Stimulated activated CD4-positive, alpha-beta T cell treated with anti-CD3 and anti-CD28 coated beads, Interleukin-4, amount 100 ng/mL, for 1 hour (primary cell): ENCODE results near the gene UBL3.

Experiments
- DNase-seq: peaks from one replicate; pipeline ENCODE4 v3.0.0-alpha.2; 2020

The UBL3 gene

DNA sequence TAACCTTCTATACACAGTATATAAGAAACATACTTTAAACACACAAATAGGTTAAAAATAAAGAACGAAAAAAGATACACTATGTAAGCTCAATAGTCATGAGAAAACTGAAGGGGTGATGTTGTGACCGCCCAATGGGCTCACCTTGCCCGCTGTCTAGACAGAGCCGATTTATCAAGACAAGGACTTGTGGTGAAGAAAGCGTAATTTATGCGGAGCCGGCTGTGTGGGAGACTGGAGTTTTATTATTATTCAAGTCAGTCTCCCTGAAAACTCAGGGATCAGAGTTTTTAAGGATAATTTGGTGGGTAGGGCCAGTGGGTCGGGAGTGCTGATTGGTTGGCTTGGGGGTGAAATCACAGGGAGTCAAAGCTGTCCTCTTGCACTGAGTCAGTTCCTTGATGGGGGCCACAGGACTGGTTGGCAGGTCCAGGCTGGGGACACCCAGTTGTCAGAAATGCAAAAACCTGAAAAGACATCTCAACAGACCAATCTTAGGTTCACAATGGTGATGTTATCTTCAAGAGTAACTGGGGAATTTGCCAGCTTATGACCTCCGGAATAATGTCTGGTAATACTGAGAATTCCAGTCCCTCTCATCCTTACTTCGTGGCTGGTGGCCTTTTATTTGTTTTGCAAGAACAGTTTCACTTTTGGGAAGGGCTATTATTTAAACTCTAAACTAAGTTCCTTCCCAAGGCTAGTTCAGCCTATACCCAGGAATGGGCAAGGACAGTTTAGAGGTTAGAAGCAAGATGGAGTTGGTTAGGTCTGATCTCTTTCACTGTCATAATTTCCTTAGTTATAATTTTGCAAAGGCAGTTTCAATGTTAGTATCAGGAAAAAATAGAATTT lies 96.6 kb downstream of the UBL3 start:
- DNase-seq: no peak

DNA sequence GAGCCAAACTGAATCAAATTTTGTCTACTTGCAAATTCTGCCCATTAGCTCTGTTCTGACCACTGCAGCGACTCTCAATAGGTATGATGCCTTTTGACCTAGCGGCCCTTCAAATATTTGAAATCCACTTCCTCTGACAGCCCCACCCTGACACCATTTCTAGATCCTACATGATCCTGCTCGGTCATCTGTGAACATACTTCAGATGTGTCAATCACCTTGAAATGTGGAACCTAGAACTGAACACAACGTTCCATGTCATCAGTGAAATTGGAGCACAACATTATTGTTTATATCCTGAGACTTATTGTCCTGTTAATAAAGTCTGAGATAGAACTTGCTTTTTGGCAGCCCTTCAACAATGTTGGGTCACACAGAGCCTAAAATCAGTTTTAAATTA lies 98.2 kb downstream of the UBL3 start:
- DNase-seq: no peak

DNA sequence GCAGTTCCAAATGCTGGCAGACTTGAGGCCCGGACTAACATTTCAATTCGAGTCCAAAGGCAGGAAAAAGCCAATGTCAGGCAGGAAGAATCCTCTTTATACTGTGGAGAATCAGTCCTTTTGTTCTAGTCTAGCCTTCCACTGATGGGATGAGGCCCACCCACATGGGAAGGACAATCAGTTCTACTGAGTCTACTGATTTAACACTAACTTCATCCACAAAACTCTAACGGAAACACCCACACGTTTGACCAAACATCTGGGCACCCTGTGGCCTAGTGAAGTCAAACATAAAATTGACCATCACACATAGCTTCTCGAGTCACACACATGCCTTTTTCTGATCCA lies 100.3 kb downstream of the UBL3 start:
- no peak for DNase-seq

DNA sequence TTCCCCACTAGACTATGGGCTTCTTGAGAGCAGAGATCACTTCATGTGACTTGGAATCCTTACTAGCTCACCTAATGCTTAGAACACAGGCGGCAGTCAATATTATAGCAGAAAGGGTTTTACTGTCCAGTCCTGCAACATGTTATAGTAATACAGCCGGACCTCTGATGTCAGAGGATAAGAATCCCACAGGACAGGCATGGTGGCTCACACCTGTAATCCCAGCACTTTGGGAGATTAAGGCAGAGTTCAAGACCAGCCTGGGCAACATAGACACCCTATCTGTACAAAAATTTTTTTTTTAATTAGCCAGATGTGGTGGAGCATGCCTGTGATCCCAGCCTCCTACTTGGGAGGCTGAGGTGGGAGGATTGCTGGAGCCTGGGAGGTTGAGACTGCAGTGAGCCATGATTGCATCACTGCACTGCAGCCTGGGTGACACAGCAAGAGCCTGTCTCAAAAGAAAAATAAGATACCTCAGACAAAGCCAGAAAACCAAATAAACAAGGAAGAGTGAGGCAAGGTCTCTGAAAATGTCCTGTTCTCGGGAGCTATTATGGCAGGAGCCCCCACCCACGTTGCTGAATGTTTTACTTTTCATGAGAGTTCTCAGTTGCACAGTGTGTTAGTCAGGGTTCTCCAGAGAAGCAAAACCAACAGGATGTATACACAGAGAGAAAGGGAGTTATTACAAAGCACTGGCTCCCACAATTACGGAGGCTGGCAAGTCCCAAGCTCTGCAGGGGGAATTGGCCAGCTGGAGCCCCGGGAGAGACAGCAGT lies 100.8 kb downstream of the UBL3 start:
- DNase-seq: no peak

DNA sequence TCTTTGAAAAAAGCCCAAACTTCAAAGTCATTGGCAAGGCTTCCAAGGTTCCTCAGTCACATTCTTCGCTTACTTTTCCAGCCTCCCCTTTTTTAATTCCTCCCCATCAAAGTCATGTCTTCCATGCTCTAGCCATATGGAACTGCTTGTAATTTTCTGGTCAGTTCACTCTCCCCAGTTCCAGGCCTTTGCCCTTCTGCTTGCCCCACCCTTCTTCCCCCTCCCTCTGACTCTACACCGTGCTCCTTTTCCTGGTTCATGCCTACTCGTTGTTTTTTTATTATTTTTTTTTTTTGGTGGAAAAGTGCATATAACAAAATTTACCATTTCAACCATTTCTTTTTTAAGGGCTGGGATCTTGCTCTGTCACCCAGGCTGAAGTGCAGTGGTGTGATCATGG lies 102.3 kb downstream of the UBL3 start:
- no peak for DNase-seq

DNA sequence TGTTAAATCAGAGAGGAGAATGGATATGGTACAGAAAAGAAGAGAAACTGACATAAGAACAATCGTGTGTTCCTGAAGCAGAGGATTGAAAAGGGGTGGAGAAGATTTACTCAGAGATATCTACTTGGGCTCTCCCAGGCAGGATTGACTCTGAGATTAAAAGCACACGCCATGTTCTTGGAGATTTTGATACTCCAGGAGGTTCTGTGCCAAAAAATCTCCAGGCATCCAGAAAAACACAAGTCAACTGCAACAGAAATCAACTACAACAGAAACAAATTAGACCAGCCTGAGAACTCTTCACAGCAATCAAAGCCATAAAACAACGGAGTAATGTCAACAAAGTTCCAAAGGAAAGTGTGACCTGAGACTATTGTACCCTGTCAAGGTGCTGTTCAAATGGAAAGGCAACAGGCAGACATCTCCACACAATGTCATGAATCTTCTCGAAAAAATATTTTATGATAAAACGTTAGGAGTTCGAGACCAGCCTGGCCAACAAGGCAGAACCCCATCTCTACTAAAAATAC lies 104.2 kb downstream of the UBL3 start:
- no peak for DNase-seq

DNA sequence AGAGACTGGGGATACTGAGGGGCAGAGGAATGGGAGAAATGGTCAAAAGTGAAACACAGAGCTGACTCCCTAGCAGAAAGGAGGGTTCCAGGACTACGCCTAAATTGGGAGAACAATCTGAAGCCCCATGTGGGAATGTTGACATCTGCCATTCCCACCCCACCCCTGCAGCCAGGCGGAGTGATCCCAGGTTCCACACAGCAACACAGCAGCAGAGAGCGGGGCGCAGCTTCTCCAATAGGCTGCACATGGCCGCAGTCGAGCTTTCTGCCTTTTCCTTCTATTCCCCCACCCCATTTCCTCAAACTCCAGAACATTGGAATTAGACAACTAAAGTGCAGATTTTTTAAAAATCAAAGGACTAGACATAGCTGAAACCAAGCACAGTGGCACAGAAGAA lies 104.7 kb downstream of the UBL3 start:
- no peak for DNase-seq

DNA sequence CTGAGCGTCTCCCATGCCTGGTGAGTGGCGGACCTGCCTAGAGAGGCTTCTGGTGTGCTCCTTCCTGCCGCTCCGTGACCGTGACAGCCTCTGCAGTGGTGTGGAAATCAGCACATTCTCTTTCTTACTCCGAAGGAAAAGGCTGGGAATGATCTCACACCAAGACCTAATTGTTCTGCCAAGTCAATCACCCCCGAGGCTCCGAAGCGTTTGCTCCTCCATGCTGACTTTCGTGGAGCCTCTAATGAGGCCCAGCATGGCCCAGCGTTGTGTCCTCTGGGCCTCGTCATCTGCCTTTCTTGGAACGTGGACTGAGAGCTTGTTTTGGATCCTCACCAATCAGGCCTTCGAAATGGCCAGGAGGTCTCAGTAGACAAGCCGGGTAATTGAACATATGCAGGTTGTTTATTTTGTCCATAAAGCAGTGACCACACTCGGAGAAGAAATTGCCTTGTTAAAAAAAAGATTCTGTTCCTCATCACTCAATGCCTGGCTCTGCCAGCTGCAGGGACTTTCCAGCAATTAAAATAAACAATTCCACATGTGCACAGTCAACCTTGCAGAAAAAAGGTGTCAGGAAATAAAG lies 107.1 kb downstream of the UBL3 start:
- no peak for DNase-seq

DNA sequence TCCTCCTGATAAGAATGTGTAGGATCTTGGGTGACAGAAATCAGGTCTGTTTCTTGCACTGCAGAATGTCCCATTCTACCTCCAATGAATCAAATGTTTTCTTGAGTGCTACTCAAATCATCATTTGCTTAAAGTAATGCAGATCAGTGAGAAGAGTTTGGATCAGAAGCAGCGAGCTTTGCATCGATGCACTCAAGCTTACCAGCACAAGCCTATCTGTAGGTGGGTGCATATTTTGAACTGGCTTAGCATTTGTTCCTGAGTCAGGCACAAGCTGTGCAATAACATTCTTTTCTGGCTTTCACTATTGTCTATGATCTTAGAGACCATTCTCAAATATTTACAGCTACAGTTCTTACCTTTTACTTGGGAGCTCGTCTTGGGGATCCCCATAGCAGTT lies 109.5 kb downstream of the UBL3 start:
- DNase-seq: no peak

DNA sequence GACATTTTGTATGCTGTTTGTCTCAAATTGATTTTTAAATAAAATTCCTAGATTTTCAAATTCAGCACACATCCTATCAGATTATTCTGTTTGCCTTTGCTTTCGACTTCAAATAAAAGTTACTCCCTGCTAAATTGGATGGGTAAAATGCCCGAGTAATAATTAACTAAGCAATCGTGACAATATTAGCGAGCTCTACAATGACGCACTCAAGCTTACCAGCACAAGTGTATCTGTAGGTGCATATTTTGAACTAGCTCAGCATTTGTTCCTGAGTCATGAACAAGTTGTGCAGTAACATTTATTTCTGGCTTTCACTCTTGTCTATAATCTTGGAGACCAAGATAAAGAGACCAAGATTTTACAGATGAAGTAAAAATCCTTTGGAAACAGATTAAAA lies 113.4 kb downstream of the UBL3 start:
- DNase-seq: no peak

DNA sequence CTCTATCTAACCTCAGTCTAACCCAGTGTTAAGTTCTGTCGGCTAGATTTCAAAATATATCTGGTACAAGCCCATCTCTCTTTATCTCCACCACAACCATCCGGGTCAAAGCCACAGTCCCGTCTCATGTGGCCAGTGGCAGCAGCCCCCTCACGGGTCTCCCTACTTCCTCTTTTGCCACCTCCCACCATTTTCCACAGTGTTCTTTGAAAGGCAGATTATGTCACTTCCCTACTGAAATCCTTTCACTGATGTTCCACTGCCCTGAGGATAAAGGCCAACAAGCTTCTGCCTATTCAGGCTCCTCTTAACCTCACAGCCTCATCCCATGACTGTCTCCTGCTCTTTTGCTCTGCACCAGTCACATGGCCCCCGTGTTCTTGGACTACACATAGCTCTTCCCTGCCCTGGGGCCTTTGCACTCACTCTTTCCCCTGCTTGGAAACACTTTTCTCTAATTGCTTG lies 117.2 kb downstream of the UBL3 start:
- no peak for DNase-seq

DNA sequence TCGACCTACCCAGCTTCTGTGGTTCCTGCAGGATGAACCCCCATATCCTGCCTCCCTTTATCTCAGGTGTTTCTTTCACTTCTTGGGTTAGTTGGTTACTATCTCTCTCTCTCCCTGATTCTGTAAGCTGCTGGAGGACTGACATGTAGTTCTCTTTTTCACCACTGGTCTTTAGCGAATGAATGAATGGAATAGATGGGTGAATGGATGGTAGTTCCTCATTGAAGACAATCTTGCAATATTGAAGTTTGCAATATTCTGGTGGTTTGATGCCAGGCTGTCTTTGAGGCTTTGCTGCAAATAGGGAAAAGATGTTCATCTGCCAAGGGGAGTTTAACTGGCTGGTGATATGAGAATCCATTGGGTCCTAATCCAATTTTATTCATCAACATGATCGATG lies 120.2 kb downstream of the UBL3 start:
- no peak for DNase-seq

DNA sequence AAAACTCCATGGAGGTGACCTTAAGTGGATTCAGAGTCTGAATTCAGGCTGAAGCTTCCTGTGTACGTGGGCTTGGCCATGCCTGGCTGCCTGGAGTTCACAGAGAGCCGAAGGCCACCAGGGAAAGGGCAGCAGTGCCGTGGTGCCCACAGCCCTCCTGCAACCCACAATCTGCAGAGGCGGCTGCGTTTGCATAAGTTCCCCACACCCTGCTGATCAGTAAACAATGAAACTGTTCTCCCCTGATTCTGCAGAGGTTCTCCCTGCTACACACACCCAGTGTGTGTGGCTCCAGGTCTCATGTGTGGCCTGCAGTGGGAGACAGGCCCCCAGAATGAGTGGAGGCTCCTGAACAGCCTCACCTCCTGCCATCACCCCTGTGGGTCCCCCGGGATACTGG lies 128.0 kb downstream of the UBL3 start:
- DNase-seq: no peak

DNA sequence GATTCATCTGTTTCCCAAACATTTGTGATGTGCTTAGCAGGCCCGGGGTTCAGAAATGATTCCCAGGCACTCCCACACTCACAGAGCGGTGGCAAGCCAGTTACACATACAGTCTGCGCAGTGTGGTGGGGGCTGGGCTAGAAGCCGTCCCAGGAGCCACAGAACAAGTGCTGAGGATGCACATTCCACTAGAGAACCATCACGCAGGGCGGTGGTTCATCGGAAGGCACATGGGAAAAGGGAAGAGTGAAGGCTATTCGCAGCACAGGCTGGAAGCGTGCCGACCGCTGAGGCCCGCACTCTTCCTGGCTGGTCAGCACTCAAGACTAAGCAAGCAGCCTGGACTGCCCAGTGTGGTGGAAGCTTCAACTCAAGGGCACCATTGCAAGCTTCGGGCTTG lies 128.7 kb downstream of the UBL3 start:
- no peak for DNase-seq

DNA sequence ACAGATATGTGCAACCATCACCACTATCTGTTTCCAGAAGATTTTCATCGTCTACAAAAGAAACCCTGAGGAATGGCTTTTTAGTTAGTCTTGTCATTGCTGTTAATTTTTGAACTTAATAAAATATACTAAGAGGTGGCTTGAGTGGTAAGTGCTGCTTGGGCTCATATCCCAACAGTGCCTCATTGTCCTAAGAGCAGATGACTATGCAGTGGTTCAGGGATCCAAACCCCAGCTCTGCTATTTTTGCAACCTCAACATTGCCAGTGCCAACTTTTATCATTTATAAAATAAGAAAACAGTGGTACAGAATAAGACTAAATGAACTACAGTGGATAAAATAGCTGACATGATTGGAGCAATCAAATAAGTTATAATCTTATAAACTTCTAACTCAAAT lies 131.7 kb downstream of the UBL3 start:
- no peak for DNase-seq

DNA sequence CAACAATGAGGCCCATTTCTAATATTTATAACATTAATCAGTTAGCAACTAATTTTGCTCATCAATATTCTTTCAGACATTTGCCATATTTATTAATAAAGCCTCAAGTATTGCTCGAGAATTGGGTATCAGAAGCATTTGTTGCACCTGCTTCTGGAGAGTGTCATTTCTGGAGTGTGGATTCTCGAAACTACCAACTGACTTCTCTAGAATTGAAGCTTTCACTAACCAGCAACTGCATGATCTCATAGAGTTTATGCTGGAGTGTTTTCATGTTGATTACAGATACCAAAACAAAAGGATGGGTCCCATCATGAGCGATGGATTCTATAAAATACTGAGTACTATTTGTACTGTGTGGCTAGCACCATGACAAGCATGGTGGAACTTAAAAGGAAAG lies 133.9 kb downstream of the UBL3 start:
- no peak for DNase-seq
